Measurements from ENCODE around the gene IL1F10.

- TF ChIP-seq ZFP30 (CRISPR knock-in tag; IDR thresholded peaks at IDR 0.05) (no peak), POU6F1 (CRISPR knock-in tag; IDR thresholded peaks at IDR 0.05; ENCODE audit: borderline replicate concordance, low read depth) (no peak), PATZ1 (CRISPR knock-in tag; IDR thresholded peaks at IDR 0.05; ENCODE audit: borderline replicate concordance) (no peak), OSR1 (CRISPR knock-in tag; IDR thresholded peaks at IDR 0.05) (no peak), ZFP3 (CRISPR knock-in tag; IDR thresholded peaks at IDR 0.05) (no peak), ARNTL (CRISPR knock-in tag; IDR thresholded peaks at IDR 0.05; ENCODE audit: borderline replicate concordance, low read depth) (no peak), ZC3H10 (CRISPR knock-in tag; IDR thresholded peaks at IDR 0.05) (no peak)
Observed at GRCh38 chr2:113118263-113118657, 50.5 kb downstream of the IL1F10 start.

Measured in SK-N-SH treated with all-trans-retinoic acid at 6 μM for 48 hours (cell line).